Measurements from ENCODE around the gene CHN2.

DNA sequence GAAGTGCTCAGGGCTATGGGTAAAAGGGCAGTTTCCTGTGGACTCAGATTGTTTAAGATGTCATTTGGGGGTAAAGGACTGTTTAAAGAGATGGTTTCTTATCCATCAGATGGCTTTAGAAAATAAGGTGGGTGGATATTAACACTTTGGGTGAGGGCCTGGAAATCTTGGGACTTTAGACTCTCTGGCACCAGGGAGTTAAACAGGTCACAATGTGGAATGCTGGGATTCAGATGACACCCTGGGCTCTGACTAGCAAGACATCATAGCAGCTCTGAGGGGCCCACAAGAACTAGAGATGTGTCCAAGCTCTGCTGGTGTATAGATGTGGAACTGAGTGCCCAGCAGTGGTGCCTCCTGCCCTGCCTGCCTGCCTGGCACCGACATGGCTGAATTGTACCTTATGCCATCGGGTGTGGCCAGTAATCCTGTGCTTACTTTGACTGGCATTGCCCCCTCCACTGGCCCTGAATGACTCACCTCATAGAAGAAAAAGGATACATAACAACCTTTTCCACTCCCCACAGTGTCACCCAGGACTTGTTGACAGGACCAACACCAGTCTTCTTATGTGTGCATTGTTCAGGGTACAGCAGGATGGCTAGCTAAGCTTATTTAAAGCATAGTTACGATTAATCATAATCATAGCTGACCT, 269.1 kb downstream of the CHN2 start:
- no peak for TF ChIP-seq POLR2A (IDR thresholded peaks at IDR 0.05; ENCODE audit: low read depth, low read length)
- no peak for TF ChIP-seq POLR2AphosphoS5 (IDR thresholded peaks at IDR 0.05; ENCODE audit: low read depth, low read length)
- no peak for TF ChIP-seq TAF1 (IDR thresholded peaks at IDR 0.05; ENCODE audit: low read depth, low read length)
- no peak for TF ChIP-seq POU2F2 (IDR thresholded peaks at IDR 0.05; ENCODE audit: low read depth, low read length)
- no peak for TF ChIP-seq SPI1 (IDR thresholded peaks at IDR 0.05; ENCODE audit: low read depth, low read length)
- no peak for TF ChIP-seq PAX5 (IDR thresholded peaks at IDR 0.05; ENCODE audit: insufficient read depth, low read length, severe bottlenecking)
